Activated T-cell treated with anti-CD3 and anti-CD28 coated beads, Interleukin-2, amount 50 U/mL, for 1 hour (primary cell): Measurements from ENCODE around the gene GCG.
A peak's percentile ranks its signal among the peaks of the same experiment; 100 is the strongest.

ENCODE experiments used
- DNase-seq: peaks from one replicate; pipeline ENCODE4 v3.0.0-alpha.2; 2020

GCG gene

DNA sequence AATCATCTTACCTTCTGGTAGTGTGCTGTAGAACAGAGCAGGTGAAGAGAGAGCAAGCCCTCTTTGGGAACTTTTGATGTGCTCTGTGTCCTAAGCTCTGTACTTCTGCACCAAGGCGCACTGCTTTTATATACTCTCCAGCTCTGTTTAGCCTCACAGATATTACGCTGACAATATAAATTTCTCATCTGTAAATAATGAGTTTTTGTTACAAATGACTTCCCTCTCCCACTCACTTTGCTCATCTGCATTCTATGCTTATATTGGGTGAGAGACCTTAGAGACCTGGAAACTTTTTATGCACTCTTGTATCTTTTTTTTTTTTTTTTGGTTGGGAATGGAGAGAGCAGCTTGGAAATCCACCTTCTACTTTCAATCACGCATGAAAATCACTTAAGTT, at the start of gene GCG:
GCG (minus strand) TSS at position 101 of the 400 bp plus-strand sequence. CDS start 3,069 bp downstream, outside the sequence.
- DNase-seq, result no peak

DNA sequence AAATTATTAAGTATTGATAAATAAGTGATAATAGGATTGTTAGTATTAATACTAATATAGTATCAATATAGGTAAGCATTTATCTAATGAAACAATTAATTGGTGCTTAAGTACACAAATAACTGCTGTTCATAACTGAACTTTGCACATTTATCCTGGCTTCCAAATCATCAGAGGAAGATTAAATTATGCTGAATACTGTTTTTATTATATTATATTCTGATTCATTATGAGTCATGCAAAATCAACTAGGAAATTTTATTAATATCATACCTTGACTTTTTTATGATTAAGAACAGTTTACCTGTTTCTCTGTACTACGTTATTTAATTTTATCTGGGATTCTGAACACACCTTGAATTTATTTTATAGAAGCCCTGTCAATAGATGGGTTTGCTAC, 48.6 kb upstream of the GCG start:
- no peak for DNase-seq

DNA sequence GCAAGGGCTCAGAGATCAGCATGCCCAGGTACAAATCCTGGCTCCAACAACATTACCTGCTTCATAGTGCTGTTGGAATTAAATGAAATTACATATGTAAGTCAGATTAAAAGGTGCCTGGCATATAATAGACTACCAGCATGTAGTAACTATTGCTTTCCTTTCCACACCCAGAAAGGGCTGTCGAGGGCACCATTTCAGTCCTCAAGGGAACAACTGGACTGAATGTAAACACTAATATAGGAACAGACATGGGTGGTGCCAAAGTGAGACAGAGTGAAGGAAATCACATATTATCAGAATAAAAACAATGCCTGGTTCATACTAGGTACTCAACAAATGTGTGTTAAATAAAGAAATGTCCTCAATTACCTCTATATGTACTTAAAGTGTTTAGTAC, 47.9 kb upstream of the GCG start:
- no peak for DNase-seq

DNA sequence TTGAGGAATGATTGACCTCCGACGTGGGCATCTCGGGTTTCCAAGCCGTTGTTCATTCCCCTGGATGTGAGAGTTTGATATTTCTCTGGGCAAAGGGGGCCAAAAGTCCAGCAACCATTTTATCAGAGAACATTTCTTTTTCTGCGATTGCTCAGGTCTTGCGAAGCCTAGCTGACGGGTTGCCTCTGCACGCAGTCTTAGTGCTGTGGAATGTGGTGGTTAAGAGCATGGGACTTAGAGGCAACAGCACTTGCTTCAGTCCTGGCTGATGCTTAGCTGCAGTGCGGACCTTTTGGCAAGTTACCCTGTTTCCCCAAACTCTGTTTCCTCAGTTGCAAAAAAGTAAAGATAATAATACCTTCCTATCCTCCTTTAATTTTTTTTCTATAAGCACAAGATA, 46.2 kb upstream of the GCG start:
- no peak for DNase-seq

- no peak for DNase-seq
Measured at GRCh38 chr2:162197069-162197825, 45.2 kb upstream of the GCG start.

GRCh38 chr2:162196638-162197037, 44.6 kb upstream of the GCG start:
- no peak for DNase-seq

DNA sequence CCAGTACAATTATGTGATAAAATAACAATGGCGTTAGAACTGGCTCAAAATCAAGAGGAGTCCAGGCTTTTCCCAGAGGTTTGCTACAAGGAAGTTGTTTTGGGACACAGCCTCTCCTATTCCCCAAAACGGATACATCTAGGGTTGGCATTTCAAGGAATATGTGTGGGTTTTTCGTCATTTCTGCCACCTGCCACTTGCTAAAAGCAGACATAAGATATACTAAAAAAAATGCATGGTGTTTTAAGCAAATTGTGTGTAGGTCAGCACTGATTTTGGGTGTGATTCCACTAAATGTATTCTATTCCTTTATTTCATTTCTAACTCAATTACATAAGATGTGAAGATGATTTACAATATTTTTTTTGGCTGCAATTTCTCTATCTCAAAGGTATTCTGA, 36.4 kb upstream of the GCG start:
- DNase-seq, result no peak

GRCh38 chr2:162185541-162186232, 33.6 kb upstream of the GCG start:
- no peak for DNase-seq

- DNase-seq, result no peak
Measured at GRCh38 chr2:162184821-162185450, 32.9 kb upstream of the GCG start.

GRCh38 chr2:162184359-162184758, 32.3 kb upstream of the GCG start:
- no peak for DNase-seq

GRCh38 chr2:162182395-162182794, 30.3 kb upstream of the GCG start:
- DNase-seq, result no peak

DNA sequence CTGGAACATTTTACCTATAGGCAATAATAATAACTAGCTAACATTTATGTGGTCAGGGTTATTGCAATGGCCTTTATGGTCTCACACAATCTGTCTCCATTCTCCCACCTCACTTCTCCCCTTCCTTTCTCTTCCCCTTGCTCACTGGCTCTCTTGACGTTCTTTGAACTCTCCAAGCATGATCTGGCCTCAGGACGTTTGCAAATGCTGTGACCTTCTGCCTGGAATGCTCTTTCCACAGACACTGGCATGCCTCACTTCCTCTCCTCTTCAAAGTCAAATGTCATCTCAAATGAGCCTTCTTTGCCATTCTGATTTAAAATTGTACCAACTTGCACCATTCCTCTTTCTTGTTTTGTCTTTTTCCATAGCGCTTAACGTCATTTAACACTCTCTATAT, 25.3 kb upstream of the GCG start:
- no peak for DNase-seq

- no peak for DNase-seq
Measured at GRCh38 chr2:162175714-162176113, 23.7 kb upstream of the GCG start.

DNA sequence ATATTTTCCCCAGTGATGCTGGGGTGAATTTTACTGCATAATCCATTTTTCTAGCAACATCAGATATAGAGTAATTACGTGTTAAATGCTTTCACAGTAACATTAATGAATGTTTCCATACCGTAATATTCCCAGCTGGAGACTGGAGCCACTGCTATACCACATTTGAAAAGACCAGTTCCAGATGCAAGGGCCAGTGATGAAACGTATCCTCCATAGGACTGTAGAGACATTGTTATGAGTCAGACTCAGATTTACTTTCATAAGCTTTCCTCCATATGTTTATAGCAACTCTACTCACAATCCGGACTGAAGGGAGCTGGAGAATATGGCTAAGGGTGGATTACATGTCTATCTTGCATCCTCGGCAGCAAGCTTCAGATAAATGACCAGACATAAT, 22.7 kb upstream of the GCG start:
- no peak for DNase-seq

GRCh38 chr2:162172802-162173370, 20.8 kb upstream of the GCG start:
- no peak for DNase-seq

DNA sequence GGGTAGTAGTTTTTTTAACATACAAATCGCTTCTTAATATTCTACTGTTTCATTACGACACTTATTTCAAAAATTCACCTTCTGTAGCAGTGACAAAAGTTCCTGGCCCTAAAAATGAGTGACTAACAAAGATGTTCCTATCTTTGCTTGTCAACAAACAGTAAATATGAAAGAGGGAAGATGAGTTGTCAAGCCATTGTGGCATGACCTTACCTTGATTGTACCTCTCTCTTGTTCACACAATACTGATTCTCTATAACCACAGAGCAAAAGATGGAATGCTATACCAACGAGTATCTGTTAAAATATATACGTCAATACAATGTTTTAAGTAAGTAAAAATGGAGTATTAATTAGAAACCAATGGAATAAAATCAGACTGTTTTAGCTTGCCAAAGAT, 14.7 kb upstream of the GCG start:
- no peak for DNase-seq

DNA sequence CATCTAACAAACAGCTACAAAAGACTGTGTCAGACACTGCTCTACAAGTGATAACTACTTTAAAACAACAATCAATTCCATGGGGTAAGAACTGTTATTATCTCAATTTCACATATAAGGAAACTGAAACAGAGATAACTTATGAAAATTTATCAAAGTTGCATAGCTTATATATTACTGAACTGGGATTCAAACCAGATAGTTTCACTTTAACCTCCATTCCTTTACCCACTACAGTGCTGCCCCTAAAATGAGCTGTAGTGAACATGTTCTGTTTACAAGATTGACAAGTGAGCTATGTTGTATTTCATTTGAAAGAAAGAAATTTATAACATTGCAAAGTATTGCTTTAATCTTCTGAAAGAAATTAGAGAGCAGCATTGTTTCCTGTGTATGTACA, 14.1 kb upstream of the GCG start:
- DNase-seq, result no peak

DNA sequence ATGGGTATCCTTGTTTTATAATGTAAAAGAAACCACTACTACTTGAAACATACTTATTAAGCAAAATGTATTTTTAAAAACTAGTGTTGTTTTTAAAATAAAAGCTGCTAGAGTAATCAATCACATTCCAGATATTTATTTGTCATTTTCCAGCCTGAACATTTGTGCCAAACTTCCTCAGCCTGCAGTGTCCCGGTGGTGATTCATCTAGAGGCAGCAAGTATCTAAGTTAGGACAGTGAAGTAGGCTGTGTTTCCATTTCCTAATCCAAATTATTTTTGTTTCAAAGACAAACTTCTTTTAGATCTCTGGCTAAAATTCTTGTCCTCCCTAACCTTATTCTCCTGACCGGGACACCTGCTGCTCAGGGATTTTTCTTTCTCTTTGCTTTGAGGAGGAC, 12.8 kb upstream of the GCG start:
- DNase-seq, result no peak

DNA sequence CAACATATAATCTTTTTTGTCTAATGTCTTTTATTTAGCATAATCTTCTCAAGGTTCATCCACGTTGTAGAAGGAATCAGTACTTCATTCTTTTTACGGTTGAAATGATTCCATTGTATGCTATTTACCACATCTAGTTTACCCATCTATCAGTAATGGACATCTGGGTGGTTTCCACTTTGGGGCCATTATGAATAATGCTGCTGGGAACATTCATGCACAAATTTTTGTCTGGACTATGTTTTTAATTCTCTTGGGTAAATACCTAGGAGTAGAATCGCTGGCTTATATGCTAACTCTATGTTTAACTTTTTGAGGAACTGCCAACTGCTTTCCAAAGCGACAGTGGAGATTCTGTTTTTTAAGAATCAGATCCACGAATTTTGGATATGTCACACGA, 7.4 kb upstream of the GCG start:
- DNase-seq, result no peak

- no peak for DNase-seq
Measured at GRCh38 chr2:162156149-162156548, 4.1 kb upstream of the GCG start.

DNA sequence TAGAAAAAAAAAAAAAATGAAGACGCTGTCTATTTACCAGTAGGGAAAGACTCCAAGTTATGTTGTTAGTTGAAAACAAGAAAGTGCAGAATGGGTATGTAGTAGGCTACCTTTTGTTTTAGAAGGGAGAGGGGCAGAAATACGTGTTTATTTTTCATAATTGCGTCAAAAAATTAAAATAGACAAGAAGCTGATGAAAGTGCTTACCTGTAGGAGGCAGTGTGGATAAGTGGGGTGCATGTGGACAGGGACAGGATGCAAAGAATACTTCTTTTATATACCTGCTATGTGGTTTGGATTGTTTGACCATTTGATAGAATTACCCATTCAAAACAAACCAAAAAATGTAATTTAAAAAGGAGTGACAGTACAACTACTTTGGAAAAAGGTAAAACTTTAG, 3.0 kb upstream of the GCG start:
- DNase-seq, result no peak

DNA sequence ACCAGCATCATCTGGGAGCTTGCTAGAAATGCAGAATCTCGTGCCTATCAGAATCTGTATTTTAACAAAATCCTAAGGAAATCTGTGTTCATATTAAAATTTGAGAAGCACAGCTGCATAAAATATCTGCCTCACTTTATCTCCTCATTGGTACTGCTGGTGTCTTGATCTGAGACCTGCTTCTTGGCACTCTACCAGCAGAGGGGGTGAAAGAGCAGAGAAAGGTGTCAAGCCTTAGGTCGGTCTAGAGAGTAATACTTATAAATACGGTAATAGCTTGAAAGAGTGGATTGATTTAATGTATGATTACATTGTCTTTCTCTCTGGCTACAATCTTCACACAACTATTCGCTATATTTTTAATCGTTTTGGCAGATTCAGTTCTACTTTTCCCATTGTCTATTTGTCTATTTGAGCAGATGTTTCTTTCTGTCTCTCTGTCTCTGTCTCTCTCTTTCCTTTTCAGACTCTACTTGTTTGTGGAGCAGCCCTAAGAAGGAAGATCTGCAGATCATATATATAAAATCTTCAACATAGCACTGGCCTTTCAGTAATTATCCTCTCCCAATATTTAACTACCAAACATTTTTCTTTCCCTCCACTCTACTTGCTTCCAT, 1.7 kb upstream of the GCG start:
- DNase-seq, result peak; percentile 29

GRCh38 chr2:162149940-162150339, 2.1 kb downstream of the GCG start:
- DNase-seq, result no peak
